GM12878 (cell line): ENCODE data around the gene C1orf87.

Experiments
- KDM1A ChIP-seq: fragments of 200-600 bp; sonication (generic); IDR thresholded peaks from 2 replicates; pipeline ENCODE4 v1.6.1; 2016; ENCODE audit warnings: borderline replicate concordance
- RCOR1 ChIP-seq: conservative IDR thresholded peaks from 2 replicates; pipeline ENCODE4 v1.6.1; 2012; ENCODE audit warnings: low read depth, low read length, improper control_type of control experiment
- RFX5 ChIP-seq: IDR thresholded peaks from 2 replicates; pipeline ENCODE4 v1.6.1; 2011; ENCODE audit warnings: low read depth, low read length, improper control_type of control experiment
- YY1 ChIP-seq: IDR thresholded peaks from 2 replicates; pipeline ENCODE4 v1.6.1; 2011; ENCODE audit warnings: low read depth, mild to moderate bottlenecking, low read length
- TF ChIP-seq, protein P1 (sequence below): IDR thresholded peaks from 2 replicates; pipeline ENCODE4 v1.6.1; 2011; ENCODE audit warnings: borderline replicate concordance, low read depth, mild to moderate bottlenecking, moderate library complexity, mixed read lengths, low read length; ENCODE audit not compliant: insufficient read depth; ENCODE audit errors: extremely low read length

DNA sequence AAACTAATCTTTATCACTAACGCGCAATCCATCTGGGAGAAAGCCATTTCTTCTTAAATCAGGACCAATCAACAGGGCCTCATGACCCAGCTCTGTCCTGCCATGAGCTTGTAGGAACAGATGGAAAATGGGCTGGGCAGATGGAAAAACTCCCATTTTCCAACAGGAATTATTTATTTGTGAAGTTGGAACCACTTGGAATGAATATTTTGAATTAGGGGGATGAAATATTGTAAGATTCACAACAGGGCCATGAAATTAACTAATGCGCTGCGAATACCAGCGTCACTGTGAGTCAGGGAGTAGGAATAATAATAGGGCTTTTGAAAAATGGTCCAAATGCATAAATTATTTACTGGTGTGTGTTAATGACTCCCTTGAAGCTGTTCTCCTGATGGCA, 93.9 kb downstream of the C1orf87 start:
- TF ChIP-seq YY1 = no peak
- TF ChIP-seq KDM1A = no peak
- TF ChIP-seq, protein P1, sequence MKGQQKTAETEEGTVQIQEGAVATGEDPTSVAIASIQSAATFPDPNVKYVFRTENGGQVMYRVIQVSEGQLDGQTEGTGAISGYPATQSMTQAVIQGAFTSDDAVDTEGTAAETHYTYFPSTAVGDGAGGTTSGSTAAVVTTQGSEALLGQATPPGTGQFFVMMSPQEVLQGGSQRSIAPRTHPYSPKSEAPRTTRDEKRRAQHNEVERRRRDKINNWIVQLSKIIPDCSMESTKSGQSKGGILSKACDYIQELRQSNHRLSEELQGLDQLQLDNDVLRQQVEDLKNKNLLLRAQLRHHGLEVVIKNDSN = no peak
- TF ChIP-seq RCOR1 = no peak
- no peak for TF ChIP-seq RFX5
